Suprapubic skin (tissue), 4 donors: ENCODE measurements around the gene IL18R1. TPM values are rescaled to one million over a fixed set of nuclear protein-coding genes. Genes with fewer than 3 reads are reported as not detected.

Source experiments
- DNase-seq, 2 donors: peaks; one replicate each; pipeline ENCODE4 v3.0.0-alpha.2; 2019; ENCODE audit warnings: low spot score in 2 of 2
- H3K27ac ChIP-seq: fragments of 200-600 bp; sonication (generic); one replicate; pipeline ENCODE4 v1.5.1; 2019
- H3K27me3 ChIP-seq: fragments of 200-600 bp; sonication (generic); one replicate; pipeline ENCODE4 v1.5.1; 2019
- H3K36me3 ChIP-seq: fragments of 200-600 bp; sonication (generic); one replicate; pipeline ENCODE4 v1.5.1; 2019
- H3K4me1 ChIP-seq: fragments of 200-600 bp; sonication (generic); one replicate; pipeline ENCODE4 v1.5.1; 2019
- H3K4me3 ChIP-seq: fragments of 200-600 bp; sonication (generic); one replicate; pipeline ENCODE4 v1.5.1; 2019; ENCODE audit warnings: mild to moderate bottlenecking
- H3K9me3 ChIP-seq: fragments of 200-600 bp; sonication (generic); one replicate; pipeline ENCODE4 v1.5.1; 2019
- EP300 ChIP-seq: sonication (generic); formaldehyde crosslinking; IDR thresholded peaks from one replicate; pipeline ENCODE4 v1.6.1; 2017; ENCODE audit warnings: antibody characterized with exemption
- POLR2A ChIP-seq, 2 donors: fragments of 450-650 bp; IDR thresholded peaks; one replicate each; pipeline ENCODE4 v1.6.1; 2017; ENCODE audit warnings: antibody characterized with exemption in 2 of 2, mild to moderate bottlenecking in 2 of 2, moderate library complexity in 2 of 2
- POLR2AphosphoS5 ChIP-seq, 3 donors: sonication (generic); formaldehyde crosslinking; IDR thresholded peaks; one replicate each; pipeline ENCODE4 v1.6.1; 2017; ENCODE audit warnings: antibody characterized with exemption in 3 of 3
- WGBS: methylation state at CpG from one replicate; pipeline ENCODE4 v1.1.5; 2018; 5-methylcytosine and 5-hydroxymethylcytosine counted together
- total RNA-seq, 4 donors: library from RNA; depleted of rRNA; stranded (reverse); fragments of >200 nt; gene quantifications; one replicate each; pipeline ENCODE4 v1.1.0, GENCODE V29; 2016
- TF ChIP-seq, protein P1 (sequence below), 2 donors: fragments of 200-600 bp in 1 of 2; fragments of 450-650 bp in 1 of 2; sonication (generic) in 1 of 2; IDR thresholded peaks; one replicate each; pipeline ENCODE4 v1.5.1; 2016 to 2019; ENCODE audit warnings: antibody characterized with exemption in 2 of 2, mild to moderate bottlenecking in 1 of 2, moderate library complexity in 1 of 2

Gene IL18R1
- total RNA-seq, 4 donors from 2014 or later, result 0.89 to 7.2 (median 2.2) TPM

DNA sequence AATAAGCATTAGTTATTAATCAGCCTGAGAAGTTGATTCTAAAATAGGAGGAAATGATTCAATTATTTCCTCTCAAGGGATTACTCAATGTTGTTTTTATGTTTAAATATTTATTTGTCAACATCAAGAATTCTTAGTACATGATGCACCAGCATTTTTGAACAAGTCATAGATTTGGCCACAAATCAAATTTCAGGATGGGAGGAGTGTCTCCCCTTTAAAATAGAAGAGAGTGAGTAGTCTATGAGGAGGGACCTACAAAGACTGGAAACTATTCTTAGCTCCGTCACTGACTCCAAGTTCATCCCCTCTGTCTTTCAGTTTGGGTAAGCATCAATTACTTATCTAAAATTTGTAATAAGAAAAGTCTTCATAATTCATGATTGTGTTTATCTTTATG is 18.6 kb upstream of the IL18R1 start:
- DNase-seq, result no peak
- Histone ChIP-seq H3K36me3 (no peaks in the 10 kb centered on the region), H3K27ac (no peak overlapping the region), H3K4me1 (peaks cover 12% of the 10 kb centered on the region), H3K27me3 (no peaks in the 10 kb centered on the region), H3K4me3 (no peak overlapping the region), H3K9me3 (no peaks in the 10 kb centered on the region)
- TF ChIP-seq POLR2A (IDR thresholded peaks at IDR 0.05) (no peak), EP300 (no peak), POLR2AphosphoS5 (IDR thresholded peaks at IDR 0.05) (no peak)
- TF ChIP-seq, protein P1, sequence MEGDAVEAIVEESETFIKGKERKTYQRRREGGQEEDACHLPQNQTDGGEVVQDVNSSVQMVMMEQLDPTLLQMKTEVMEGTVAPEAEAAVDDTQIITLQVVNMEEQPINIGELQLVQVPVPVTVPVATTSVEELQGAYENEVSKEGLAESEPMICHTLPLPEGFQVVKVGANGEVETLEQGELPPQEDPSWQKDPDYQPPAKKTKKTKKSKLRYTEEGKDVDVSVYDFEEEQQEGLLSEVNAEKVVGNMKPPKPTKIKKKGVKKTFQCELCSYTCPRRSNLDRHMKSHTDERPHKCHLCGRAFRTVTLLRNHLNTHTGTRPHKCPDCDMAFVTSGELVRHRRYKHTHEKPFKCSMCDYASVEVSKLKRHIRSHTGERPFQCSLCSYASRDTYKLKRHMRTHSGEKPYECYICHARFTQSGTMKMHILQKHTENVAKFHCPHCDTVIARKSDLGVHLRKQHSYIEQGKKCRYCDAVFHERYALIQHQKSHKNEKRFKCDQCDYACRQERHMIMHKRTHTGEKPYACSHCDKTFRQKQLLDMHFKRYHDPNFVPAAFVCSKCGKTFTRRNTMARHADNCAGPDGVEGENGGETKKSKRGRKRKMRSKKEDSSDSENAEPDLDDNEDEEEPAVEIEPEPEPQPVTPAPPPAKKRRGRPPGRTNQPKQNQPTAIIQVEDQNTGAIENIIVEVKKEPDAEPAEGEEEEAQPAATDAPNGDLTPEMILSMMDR (IDR thresholded peaks at IDR 0.05), result no peak
- WGBS, result 41% methylated on average over 1 of the region's 1 CpG

DNA sequence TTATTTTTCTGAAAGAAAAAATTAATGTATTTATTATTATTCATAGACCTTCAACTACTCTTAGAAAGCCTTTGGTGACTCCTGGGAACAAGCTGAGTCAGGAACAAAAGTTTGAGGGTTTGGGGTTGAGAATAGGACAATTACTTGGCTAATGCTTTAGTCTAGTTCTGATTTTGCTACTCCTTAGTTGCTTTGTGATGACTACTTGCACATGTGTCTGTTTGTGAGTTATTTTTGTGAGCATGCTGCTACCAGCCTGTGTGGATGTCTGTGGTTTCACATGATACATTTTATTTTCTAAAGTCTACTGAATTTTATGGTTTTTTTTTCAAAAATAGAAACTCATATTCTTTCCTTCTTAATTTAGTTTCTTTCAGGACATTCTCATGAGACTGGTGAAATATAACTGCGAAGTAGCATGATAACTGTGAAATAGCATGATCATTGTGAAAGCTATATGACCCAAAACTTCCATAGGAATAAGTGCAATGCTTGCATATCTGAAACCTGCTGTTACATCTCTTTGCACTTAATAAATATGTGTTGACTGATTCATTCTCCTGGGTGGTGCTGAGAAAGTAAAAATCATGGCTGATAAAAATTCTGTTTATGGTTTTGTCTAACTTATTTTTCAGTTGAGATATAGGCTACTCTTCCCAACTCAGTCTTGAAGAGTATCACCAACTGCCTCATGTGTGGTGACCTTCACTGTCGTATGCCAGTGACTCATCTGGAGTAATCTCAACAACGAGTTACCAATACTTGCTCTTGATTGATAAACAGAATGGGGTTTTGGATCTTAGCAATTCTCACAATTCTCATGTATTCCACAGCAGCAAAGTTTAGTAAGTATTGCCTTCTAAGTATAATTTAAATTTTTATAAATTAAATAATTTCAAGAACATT is 17.9 kb upstream of the IL18R1 start:
- 73% methylated on average over 3 of the region's 3 CpGs for WGBS
- no peak for DNase-seq
- TF ChIP-seq POLR2AphosphoS5 (IDR thresholded peaks at IDR 0.05), result no peak
- Histone ChIP-seq H3K9me3 (no peaks in the 10 kb centered on the region), H3K36me3 (no peaks in the 10 kb centered on the region), H3K4me1 (peaks cover 12% of the 10 kb centered on the region), H3K27me3 (no peaks in the 10 kb centered on the region), H3K4me3 (no peak overlapping the region), H3K27ac (no peak overlapping the region)

DNA sequence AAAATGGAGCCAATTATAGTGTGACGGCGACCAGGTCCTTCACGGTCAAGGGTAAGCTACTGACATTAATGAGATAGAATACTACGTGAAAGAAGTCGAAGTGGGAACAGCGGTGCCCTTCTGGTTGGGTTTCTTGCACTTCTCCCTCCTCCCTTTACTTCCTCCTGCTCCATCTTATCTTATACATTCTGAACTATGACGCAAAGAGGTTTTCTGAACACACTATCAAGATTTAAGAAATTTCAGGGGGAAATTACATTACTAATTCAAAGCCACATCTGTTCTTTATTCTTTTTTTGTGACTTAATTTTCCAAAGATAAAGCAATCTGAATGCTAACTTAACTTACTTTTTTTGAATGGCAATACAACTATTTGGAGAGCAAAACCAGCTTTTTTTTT is 14.8 kb upstream of the IL18R1 start:
- Histone ChIP-seq H3K36me3 (no peaks in the 10 kb centered on the region), H3K27ac (no peak overlapping the region), H3K9me3 (no peaks in the 10 kb centered on the region), H3K4me1 (peaks cover 12% of the 10 kb centered on the region), H3K4me3 (no peak overlapping the region), H3K27me3 (no peaks in the 10 kb centered on the region)
- DNase-seq, result no peak
- 89% methylated on average over 7 of the region's 7 CpGs for WGBS
- TF ChIP-seq POLR2AphosphoS5 (IDR thresholded peaks at IDR 0.05) (no peak), EP300 (no peak), POLR2A (IDR thresholded peaks at IDR 0.05) (no peak)
- TF ChIP-seq, protein P1 (IDR thresholded peaks at IDR 0.05), result no peak

DNA sequence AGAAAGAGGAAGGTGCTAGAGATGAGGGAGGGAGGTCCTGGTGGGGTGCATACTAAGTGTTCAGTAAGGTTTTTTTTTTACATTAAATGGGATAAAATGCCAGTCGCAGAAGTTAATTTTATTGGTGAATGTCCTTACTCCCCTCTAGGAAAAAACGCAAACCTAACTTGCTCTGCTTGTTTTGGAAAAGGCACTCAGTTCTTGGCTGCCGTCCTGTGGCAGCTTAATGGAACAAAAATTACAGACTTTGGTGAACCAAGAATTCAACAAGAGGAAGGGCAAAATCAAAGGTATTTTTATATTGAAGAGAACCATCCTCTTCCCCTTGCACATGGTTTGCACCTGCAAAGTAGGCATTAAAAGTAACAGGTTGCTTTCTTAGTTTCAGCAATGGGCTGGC is 12.7 kb upstream of the IL18R1 start:
- TF ChIP-seq EP300 (no peak), POLR2A (IDR thresholded peaks at IDR 0.05) (no peak), POLR2AphosphoS5 (IDR thresholded peaks at IDR 0.05) (no peak)
- TF ChIP-seq, protein P1 (IDR thresholded peaks at IDR 0.05), result no peak
- 36% methylated on average over 3 of the region's 3 CpGs for WGBS
- no peak for DNase-seq
- no peaks in the 10 kb centered on the region for H3K36me3 ChIP-seq
- H3K4me1 ChIP-seq, result no peaks in the 10 kb centered on the region
- no peak overlapping the region for H3K4me3 ChIP-seq
- no peaks in the 10 kb centered on the region for H3K27me3 ChIP-seq
- no peaks in the 10 kb centered on the region for H3K9me3 ChIP-seq
- no peak overlapping the region for H3K27ac ChIP-seq

DNA sequence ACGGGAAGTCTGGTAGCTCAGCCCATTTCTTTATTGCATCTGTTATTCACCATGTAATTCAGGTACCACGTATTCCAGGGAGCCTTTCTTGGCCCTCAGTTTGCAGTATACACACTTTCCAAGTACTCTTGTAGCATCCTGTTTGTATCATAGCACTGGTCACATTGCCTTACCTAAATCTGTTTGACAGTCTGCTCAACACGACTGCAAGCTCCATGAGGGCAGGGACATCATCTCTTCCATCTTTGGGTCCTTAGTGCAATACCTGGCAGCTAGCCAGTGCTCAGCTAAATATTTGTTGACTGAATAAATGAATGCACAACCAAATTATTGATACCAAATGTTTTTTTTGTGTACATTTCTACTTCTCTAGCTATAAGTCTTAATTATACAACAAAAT is 11.2 kb upstream of the IL18R1 start:
- Histone ChIP-seq H3K9me3 (no peaks in the 10 kb centered on the region), H3K27me3 (no peaks in the 10 kb centered on the region), H3K4me3 (no peak overlapping the region), H3K4me1 (no peaks in the 10 kb centered on the region), H3K27ac (no peak overlapping the region), H3K36me3 (no peaks in the 10 kb centered on the region)
- no peak for TF ChIP-seq POLR2A (IDR thresholded peaks at IDR 0.05)
- no peak for TF ChIP-seq EP300
- no peak for TF ChIP-seq POLR2AphosphoS5 (IDR thresholded peaks at IDR 0.05)
- TF ChIP-seq, protein P1 (IDR thresholded peaks at IDR 0.05), result no peak
- WGBS, result 94% methylated on average over 3 of the region's 3 CpGs
- DNase-seq, result no peak
